HG02571 (cell line): ENCODE data around the gene LIG3.
"Not testable (repeated sequence)": the region's sequence is repeated elsewhere in the genome, so short reads cannot be mapped to it uniquely, and the experiment has no call there.

Experiments used
- ATAC-seq: cut with Tn5 transposase; IDR thresholded peaks from one replicate; pipeline ENCODE4 v1.9.1; 2021; ENCODE audit warnings: mild to moderate bottlenecking, moderate library complexity; ENCODE audit not compliant: unreplicated experiment

Gene LIG3

DNA sequence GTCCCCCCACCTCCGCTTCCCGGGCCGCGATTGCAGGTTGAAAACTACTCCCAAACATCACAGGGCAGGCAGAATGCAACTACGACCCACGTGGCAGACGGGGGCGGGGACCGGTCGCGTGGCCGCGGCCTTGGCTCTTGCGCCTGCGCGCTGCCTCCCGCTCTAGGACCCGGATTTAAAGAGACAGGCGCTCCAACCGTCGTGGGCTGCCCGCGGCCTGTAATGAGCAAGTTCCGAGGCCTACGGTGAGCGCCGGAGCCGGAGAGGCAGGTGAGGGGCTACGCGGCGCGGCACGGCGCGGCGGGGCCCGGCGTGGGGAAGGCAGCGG lies at the start of gene LIG3:
TSS of gene LIG3 (plus strand) at position 160 of the 328 bp plus-strand sequence. CDS start 2,494 bp downstream, outside the sequence.
- ATAC-seq, result peak; percentile 80

DNA sequence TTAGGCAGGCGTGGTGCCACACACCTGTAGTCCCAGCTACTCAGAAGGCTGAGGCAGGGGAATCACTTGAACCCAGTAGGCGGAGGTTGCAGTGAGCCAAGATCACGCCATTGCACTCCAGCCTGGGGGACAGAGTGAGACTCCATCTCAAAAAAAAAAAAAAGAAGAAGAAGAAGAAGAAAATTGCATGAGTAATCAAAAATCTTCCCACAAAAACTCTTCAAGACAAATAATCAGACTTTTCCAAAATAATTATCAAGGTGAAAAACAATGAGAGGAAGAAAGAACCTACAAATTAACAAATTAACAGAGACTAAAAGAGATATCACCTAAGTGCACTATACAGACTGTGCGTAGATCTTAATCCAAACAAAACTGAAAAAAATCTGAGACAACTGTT lies 29.5 kb upstream of the LIG3 start:
- not testable (repeated sequence) for ATAC-seq

DNA sequence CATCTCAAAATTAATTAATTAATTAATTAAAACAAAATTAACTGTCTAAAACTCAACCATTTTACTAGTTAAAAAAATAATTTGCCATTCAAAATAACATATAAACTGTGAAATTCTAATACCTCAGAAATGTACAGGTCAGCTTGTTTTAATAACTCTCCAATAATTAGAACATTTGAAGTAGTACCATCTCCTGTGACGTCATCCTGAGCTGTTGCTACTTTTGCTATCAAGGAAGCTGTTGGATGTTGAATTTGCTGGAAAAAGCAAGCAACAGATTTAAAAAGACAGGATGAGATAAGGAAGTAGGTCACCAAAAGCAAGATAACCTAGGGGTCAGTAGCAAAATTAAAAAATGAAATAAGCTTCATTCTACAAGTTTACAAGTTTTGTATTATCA lies 21.9 kb upstream of the LIG3 start:
- ATAC-seq, result no peak

DNA sequence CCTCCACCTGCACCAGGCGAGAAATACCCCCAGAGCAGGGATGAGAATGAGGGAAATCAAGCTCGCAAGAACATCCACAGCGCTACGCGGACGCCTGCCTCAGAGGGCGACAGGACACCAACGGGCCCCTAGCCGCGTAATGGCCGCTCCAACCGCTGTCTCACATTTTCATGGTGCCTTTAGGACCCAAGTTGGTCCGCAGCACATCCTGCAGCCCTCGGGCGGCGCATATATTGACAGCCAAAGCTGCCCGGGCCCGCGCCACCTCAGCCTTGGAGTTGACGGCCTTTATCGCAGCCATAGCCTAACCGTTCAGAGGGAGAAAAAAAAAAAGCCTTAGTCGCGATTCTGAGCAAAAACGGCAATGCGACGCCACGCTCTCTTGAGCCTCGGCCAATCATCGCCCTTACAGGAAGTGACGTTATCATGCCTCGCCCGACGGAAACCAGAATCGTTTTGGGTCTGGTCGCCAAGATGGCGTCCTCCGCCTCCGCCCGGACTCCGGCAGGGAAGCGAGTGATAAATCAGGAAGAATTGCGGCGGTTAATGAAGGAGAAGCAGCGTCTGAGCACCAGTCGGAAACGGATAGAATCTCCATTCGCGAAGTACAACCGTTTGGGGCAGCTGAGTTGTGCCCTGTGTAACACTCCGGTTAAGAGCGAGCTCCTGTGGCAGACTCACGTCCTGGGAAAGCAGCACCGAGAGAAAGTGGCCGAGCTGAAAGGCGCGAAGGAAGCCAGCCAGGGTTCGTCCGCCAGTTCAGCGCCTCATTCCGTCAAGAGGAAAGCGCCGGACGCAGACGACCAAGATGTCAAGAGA lies 19.0 kb upstream of the LIG3 start, which contains the start of the genes CCT6B and ZNF830:
TSS of gene CCT6B (minus strand) at position 368 of the 819 bp plus-strand sequence. CDS start at position 301, 67 bp downstream.
TSS of gene ZNF830 (plus strand) at position 448 of the 819 bp plus-strand sequence. CDS start at position 475, 27 bp downstream.
- ATAC-seq, result peak; percentile 86

DNA sequence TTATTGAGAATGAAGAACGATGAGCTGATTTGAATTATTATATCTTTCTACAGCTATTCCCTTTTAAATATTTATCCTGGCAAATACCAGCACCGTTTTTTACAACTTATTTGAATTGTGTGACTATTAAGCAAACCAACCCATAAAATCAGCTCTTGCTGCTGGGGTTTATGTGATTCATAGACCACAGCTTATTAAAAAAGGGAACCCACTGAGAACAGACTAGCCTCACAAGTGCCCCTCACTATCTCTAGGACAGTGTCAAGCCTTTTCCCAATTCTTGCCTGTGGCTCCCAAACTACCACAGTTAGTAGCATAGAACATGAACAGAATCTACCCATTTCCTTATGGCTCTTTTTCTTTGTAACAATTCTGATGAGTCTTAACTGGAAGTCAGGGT lies 6.1 kb upstream of the LIG3 start:
- no peak for ATAC-seq

DNA sequence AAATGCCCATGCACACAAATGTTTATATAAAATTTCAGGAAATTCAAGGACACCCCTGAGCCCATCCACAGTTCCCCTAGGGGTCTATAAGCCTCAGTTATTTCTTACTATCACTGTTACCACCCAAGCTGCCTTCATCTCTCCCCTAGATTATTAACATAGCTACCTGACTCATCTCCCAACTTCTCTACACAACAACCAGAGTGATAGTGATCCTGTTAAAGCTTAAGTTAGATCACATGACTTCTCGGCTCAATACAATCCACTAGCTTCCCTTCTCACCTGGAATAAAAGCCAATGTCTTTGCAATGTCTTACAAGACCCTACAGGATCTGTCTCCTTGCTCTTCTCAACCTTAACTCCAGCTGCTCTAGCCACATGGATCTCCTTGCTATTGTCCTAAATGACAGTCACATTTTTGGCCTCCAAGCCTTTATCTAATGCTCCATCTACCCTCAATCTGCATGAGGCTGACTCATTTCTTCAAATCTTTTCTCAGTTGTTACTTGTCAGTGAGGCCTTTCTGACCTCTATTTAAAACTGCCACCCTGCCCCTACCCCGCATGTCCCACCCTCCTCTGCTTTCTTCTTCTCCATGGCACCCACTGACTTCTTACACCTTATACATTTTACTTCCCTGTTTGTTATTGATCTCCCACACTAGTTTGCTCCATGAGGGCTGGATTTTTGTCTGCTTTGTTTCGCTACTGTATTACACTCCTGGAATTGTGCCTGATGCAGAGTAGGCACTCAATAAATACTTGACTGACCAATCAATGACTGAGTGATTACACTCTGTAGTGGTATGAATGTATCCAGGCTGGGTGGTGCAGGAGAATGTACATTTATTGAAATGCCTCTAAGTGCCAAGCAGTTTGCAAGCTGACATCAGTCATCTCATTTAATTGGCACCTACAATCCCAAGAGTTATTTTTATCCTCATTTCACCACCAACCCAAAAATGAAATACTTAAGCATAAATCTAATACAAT lies 5.2 kb upstream of the LIG3 start:
- ATAC-seq, result no peak

DNA sequence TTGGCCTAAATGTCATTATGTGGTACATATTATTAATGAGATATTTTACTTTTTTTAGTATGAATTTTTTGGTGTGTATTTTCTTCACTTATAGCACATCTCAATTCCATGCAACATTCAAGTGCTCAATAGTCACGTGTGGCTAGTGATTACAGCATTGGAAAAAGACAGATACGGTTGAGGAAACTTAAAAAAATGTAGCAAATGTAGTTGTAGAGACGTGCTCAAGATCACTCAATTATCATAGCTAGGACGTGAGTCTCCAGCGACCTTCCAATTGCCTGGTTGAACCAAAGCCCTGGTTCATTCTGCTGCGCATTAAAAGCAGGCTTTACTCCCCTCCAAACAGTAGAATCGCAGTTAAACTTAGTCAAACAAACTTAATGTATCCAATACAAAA lies 1.2 kb upstream of the LIG3 start:
- ATAC-seq, result no peak

DNA sequence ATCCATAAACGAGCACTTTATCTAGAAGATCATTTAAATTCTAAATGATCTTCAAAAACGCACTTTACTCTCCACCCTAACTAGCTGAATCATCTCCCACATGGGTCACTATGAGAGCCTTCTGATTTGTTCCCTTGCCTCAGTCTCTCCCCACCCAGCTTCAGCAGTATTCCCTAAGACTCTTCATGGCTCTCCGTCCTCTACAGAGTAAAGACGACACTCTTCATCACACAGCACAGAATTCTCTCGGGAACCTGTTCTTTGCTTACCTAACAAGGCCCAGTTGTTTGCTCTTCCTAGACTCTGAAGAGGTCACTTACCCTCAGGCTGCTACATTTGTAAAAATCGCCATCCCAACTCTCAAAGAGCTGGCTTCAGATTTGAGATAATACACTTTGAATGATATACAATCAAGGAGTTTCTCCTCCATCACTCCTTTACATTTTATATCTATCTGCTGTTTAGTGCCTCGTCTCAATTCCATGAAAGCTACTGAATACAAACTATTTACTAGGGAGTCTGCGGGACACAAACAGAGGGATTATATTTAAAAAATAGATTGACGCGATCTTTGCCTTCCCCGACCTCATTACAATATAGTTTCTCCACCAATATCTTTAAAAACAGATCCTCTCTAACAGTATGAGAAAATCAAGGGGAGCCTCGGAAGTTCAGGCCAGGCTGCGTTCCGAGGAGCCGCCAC lies 511 bp upstream of the LIG3 start:
- ATAC-seq, result no peak

DNA sequence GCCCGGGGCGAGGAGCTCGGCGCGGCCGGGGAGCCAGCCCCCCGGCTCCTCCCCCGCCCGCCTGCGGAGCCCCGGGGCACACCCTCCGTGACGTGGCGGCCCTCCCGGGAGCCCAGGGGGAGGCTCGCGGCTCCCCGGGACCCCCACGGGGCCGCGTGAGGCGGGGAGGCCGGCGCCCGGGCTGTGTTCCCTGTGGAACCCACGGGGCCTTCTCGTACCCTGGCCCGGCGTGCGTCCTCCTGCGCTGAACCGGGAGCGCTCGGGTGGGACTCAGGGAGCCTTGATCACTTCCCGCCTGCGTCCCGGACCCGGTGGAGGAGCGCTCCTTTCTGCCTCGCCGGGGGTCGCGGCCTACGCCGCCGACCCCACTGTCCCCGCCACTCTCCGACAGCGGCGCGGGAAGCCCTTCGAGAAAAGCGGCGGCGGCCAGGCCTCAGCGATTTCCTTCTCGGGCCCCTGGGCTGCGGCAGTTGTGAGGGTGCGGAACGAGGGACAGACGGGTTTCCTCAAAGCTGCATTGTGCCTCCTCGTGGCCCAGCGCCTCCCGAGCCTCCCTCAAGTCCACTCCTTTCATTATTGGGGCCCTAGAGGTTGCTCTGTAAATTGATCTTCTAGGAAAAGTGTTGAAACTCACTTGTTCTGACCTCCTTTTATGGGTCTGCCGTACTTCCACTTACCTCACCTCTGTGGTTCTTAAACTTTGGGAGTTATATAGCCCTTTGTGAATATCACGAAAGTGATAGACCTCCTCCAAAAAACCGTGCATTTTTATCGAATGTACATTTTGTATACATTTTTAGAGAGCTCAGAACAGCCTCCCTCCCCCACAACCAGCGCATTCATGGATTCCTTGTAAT lies 597 bp downstream of the LIG3 start:
- ATAC-seq, result peak; percentile 80

DNA sequence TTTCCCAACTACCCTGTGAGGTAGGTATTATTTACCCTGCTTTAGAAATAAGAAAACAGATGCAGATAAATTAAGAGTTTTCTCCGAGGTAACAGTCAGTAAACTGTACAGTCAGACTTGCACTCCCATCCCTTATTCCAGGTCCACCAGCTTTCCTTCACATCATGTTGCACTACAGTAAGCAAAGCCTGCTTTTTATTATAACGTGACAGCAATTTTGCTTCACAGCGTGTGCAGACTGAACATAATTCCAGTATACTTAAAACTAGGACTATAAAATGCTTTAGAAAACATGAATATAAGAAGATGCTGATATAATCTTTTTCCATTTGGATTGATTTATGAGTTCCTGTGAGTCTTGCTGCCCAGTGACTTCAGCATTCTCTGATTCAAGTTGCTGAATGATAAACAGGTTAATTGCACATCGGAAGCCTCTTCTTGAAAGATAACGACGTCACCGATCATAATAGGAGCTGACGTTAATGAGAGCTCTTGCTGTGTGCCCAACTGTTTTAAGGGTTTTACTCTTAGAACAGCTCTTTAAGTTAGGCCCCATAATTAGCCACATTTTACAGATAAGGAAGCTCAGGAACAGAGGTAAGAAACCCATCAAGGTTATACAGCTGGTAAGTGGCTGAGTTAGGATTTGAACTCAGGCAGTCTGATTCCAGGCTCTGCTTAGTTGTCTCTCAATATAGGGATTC lies 1.4 kb downstream of the LIG3 start:
- no peak for ATAC-seq

DNA sequence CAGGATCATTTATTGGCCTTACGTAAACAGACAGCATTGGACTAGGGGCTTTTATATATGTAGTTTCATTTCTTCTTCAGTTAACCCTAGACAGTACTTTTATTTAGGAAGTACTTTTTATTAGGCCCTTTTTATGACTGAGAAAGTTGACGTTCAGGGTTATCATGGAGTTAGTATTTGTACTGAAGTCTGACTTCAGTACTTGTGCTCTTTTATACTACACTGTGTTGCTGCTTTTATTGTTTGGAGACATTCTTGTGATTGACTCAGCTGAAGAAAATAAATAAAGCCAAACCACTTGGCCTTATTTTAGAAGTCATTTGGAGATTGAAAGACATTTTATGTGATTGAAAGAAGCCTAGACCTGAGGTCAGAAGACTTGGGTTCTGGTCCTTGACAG lies 6.9 kb downstream of the LIG3 start:
- no peak for ATAC-seq

DNA sequence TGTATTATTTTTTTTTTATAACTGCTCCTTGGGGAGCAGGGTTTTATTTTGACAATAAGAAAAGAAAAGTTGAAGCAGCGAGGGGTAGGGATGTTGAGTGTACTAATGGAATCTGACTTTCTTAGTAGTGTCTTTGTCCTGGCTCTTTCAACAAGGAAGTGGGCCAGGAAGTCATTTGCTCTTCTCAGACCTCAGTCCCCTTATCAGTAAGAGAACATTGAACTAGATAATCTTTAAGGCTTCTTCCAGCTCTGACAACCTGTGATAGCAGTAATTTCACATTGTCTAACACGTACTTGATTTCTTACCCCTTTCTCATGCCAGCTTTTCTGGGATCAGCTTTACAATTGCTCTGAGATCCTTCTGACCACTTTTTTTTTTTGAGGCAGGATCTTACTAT lies 8.3 kb downstream of the LIG3 start:
- no peak for ATAC-seq

DNA sequence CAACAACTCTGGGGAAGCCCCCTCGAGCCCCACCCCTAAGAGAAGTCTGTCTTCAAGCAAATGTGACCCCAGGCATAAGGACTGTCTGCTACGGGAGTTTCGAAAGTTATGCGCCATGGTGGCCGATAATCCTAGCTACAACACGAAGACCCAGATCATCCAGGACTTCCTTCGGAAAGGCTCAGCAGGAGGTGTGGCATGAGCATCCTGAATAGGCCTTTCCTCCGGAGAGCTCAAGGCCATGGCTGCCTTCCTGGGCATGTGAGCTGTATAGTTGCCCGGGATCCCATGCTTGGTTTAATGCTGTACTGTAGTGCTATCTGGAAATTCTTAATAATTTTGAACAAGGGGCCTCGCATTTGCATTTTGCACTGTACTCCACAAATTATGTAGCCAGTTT lies 9.2 kb downstream of the LIG3 start:
- no peak for ATAC-seq

DNA sequence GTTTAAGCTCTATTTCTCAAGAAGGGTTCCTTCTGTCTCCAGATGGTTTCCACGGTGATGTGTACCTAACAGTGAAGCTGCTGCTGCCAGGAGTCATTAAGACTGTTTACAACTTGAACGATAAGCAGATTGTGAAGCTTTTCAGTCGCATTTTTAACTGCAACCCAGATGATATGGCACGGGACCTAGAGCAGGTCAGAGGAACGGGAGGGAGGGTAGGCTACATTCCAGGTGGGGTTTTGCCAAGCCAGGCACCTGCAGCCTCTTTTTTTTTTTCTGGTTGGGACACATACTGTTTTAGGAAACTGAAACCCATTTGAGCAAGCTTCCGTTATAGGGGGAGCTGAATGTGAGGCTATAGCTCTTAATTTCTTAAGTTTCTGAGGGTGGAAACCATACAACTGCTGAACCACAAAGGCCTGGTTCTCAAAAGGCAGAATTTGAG lies 10.6 kb downstream of the LIG3 start:
- ATAC-seq, result no peak

DNA sequence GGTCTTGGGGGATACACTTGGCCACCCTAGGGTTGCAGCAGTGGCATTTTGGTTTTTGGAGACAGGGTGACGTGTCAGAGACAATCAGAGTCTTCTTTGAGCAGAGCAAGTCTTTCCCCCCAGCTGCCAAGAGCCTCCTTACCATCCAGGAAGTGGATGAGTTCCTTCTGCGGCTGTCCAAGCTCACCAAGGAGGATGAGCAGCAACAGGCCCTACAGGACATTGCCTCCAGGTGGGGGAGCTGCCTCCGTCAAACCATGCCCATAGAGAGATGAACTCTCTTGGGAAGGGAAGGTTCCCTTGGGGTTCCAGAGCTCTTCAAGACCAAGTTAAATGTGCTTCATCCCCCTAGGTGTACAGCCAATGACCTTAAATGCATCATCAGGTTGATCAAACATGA lies 11.3 kb downstream of the LIG3 start:
- ATAC-seq, result no peak

DNA sequence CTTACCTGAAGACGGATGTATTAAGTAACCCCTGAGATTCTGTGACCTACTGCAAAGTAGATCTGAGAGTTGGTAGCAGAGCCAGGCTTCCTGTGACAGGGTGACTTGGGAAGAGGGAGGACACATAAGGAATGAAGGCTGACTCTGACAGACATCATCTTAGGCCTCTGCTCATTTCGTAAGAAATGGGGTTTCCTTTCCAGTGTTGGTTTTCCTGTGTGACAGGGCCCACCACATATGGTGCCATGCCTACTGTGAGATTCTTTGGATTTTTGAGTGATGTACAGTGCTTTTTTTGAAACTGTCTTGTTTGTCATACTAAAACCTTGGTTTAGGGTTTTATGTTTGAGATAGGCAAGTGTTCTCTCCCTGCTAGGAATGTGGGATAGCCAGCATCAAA lies 12.7 kb downstream of the LIG3 start:
- ATAC-seq, result no peak

DNA sequence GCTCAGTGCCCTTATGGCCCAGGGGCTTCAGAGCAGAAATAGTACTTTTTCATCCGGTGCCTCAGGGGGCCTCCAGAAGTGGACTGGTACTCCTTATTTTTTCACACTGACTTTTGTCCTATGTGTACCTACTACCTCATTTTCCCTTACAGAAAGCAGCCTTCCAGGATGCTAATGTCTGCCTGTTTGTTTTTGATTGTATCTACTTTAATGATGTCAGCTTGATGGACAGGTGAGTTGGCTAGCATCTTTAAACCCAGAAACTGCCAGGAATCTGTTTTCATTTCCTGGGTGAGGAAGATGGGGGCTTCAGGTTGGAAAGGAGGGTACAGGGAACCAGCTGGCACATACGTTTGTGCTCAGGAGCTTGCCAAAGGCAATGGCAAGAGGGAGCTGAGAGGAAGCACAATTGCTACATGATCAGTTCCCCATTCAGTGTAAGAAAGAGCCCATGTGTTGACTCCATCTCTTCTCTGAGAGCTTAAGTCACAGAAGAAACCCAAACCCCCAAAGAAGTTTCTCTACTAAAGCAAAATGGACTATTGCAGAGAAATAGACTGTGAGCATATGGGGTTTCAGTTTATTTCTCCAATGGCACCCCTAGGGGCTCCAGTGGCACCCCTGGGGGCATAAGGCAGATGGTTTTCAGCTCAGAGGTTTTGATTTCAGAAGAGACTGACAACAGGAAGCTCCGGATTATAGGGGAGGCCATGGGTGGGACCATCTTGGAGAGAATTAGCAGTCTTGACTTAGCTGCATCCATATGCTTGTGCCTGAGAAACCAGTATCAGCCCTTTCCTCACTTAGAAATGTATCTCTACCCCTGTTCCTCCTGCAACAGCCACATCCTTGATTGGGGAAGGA lies 16.3 kb downstream of the LIG3 start:
- no peak for ATAC-seq

DNA sequence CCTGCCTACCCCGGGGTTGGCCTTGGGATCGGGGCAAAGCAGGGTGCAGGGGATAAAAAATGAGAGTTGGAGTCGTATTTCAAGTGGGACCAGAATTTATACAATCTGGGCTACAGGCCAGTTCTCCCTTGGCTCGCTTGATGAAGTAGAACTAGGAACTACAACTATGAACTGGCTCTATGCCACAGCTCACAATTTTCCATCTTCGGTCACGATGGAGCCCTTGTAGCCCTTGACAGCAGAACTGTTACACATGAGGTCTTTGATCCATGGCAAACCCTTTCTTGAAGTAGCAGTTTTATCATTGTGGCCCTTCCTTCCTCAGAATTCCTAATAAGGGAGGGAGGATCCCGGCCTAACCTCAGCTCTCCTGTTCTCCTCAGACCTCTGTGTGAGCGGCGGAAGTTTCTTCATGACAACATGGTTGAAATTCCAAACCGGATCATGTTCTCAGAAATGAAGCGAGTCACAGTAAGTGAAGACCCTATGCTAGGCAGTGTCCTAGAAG lies 17.1 kb downstream of the LIG3 start:
- no peak for ATAC-seq
